Sigmoid colon (tissue), 7 donors: ENCODE measurements around the gene ADARB2. TPM values are rescaled to one million over a fixed set of nuclear protein-coding genes. Genes with fewer than 3 reads are reported as not detected.

Source experiments
- DNase-seq: peaks from one replicate; pipeline ENCODE4 v3.0.0-alpha.2; 2019
- H3K27ac ChIP-seq, 4 donors: fragments of 200-600 bp; sonication (generic); one replicate each; pipeline ENCODE4 v1.5.1; 2016 to 2019; ENCODE audit warnings: mild to moderate bottlenecking in 1 of 4
- H3K27me3 ChIP-seq, 3 donors: fragments of 200-600 bp; sonication (generic); one replicate each; pipeline ENCODE4 v1.5.1; 2019; ENCODE audit warnings: mild to moderate bottlenecking in 1 of 3
- H3K36me3 ChIP-seq, 4 donors: fragments of 200-600 bp; sonication (generic); one replicate each; pipeline ENCODE4 v1.5.1; 2016 to 2019
- H3K4me1 ChIP-seq, 4 donors: fragments of 200-600 bp; sonication (generic); one replicate each; pipeline ENCODE4 v1.5.1; 2017 to 2019
- H3K4me3 ChIP-seq, 4 donors: fragments of 200-600 bp; sonication (generic); one replicate each; pipeline ENCODE4 v1.5.1; 2017 to 2019; ENCODE audit warnings: mild to moderate bottlenecking in 2 of 4, moderate library complexity in 1 of 4
- H3K9me3 ChIP-seq, 4 donors: fragments of 200-600 bp in 3 of 4; sonication (generic) in 3 of 4; one replicate each; pipeline versions ENCODE4 v1.5.1 to v1.6.1; 2013 to 2019
- CTCF ChIP-seq, 4 experiments: fragments of 450-650 bp in 3 of 4; fragments of 200-600 bp in 1 of 4; IDR thresholded peaks; one replicate each; pipeline ENCODE4 v1.5.1; 2016 to 2019; ENCODE audit warnings: antibody characterized with exemption in 4 of 4, mild to moderate bottlenecking in 3 of 4, moderate library complexity in 2 of 4
- EP300 ChIP-seq, 4 donors: sonication (generic); formaldehyde crosslinking; IDR thresholded peaks; one replicate each; pipeline ENCODE4 v1.6.1; 2017; ENCODE audit warnings: antibody characterized with exemption in 4 of 4
- POLR2A ChIP-seq, 2 donors: fragments of 450-650 bp; IDR thresholded peaks; one replicate each; pipeline ENCODE4 v1.6.1; 2016; ENCODE audit warnings: antibody characterized with exemption in 2 of 2, mild to moderate bottlenecking in 2 of 2, moderate library complexity in 2 of 2
- POLR2AphosphoS5 ChIP-seq, 4 donors: sonication (generic); formaldehyde crosslinking; IDR thresholded peaks; one replicate each; pipeline ENCODE4 v1.6.1; 2017; ENCODE audit warnings: antibody characterized with exemption in 4 of 4
- WGBS, 2 donors: extraction: QIAGEN DNeasy Blood & Tissue Kit; methylation state at CpG; one replicate each; pipeline ENCODE4 v1.1.7; 2013; 5-methylcytosine and 5-hydroxymethylcytosine counted together
- intact Hi-C: fragments of 100-400 bp; cut with DNase I; formaldehyde crosslinking; loops from one replicate; pipeline ENCODE4 v1.15.1; 2023
- polyA plus RNA-seq, 3 donors: library from polyadenylated mRNA; stranded (reverse); fragments of 200-250 nt; gene quantifications; one replicate each; pipeline ENCODE4 v1.2.3, GENCODE V29; 2013
- total RNA-seq, 4 donors: library from RNA; depleted of rRNA; stranded (reverse); fragments of >200 nt; gene quantifications; one replicate each; pipeline ENCODE4 v1.1.0, GENCODE V29; 2016
- donor health status: healthy with polysubstance abuse.
- donor health status: Bipolar disorder and iron deficiency.
- donor health status: healthy.

The ADARB2 gene
- total and polyA plus RNA-seq, 7 donors = 0.60 to 5.9 (median 3.5) TPM; not detected in 1

GRCh38 chr10:1212571-1213141, 524.7 kb downstream of the ADARB2 start:
- Histone ChIP-seq H3K4me1 (no peaks in the 10 kb centered on the region), H3K27me3 (no peaks in the 10 kb centered on the region), H3K9me3 (no peaks in the 10 kb centered on the region), H3K4me3 (no peak overlapping the region), H3K36me3 (no peaks in the 10 kb centered on the region), H3K27ac (no peak overlapping the region)
- TF ChIP-seq POLR2AphosphoS5 (IDR thresholded peaks at IDR 0.05) (no peak), CTCF (IDR thresholded peaks at IDR 0.05) (no peak), POLR2A (IDR thresholded peaks at IDR 0.05) (no peak), EP300 (IDR thresholded peaks at IDR 0.05) (no peak)
- DNase-seq = no peak
- 74 to 77% methylated on average over 9 of the region's 9 CpGs for WGBS, 2 donors
- intact Hi-C loops = no loop called here

GRCh38 chr10:1211844-1212570, 525.3 kb downstream of the ADARB2 start:
- Histone ChIP-seq H3K9me3 (no peaks in the 10 kb centered on the region), H3K27ac (no peak overlapping the region), H3K27me3 (no peaks in the 10 kb centered on the region), H3K4me3 (no peak overlapping the region), H3K36me3 (no peaks in the 10 kb centered on the region), H3K4me1 (no peaks in the 10 kb centered on the region)
- DNase-seq = no peak
- TF ChIP-seq POLR2A (IDR thresholded peaks at IDR 0.05) (no peak), CTCF (IDR thresholded peaks at IDR 0.05) (no peak), EP300 (IDR thresholded peaks at IDR 0.05) (no peak), POLR2AphosphoS5 (IDR thresholded peaks at IDR 0.05) (no peak)
- intact Hi-C loops = no loop called here
- WGBS, 2 donors = 82 to 84% methylated on average over 16 of the region's 16 CpGs

GRCh38 chr10:1210667-1211066, 526.7 kb downstream of the ADARB2 start:
- DNase-seq = no peak
- TF ChIP-seq POLR2AphosphoS5 (IDR thresholded peaks at IDR 0.05) = no peak
- no peak for TF ChIP-seq CTCF (IDR thresholded peaks at IDR 0.05)
- no peak for TF ChIP-seq POLR2A (IDR thresholded peaks at IDR 0.05)
- TF ChIP-seq EP300 (IDR thresholded peaks at IDR 0.05) = no peak
- intact Hi-C loops = no loop called here

GRCh38 chr10:1209355-1209979, 527.9 kb downstream of the ADARB2 start:
- no peak overlapping the region for H3K4me3 ChIP-seq
- H3K27ac ChIP-seq = no peak overlapping the region
- no peak for TF ChIP-seq POLR2AphosphoS5 (IDR thresholded peaks at IDR 0.05)
- TF ChIP-seq POLR2A (IDR thresholded peaks at IDR 0.05) = no peak
- TF ChIP-seq EP300 (IDR thresholded peaks at IDR 0.05) = no peak
- no peak for TF ChIP-seq CTCF (IDR thresholded peaks at IDR 0.05)
- H3K27me3 ChIP-seq = no peaks in the 10 kb centered on the region
- no peaks in the 10 kb centered on the region for H3K36me3 ChIP-seq
- H3K9me3 ChIP-seq = no peaks in the 10 kb centered on the region
- no peaks in the 10 kb centered on the region for H3K4me1 ChIP-seq
- 61 to 80% methylated on average over 8 of the region's 8 CpGs for WGBS, 2 donors
- no peak for DNase-seq
- intact Hi-C loops = no loop called here

More at GRCh38 chr10:1210667-1211066, 526.7 kb downstream of the ADARB2 start:
- 79 to 85% methylated on average over 14 of the region's 14 CpGs for WGBS, 2 donors
- no peak overlapping the region for H3K27ac ChIP-seq
- no peaks in the 10 kb centered on the region for H3K36me3 ChIP-seq
- H3K4me3 ChIP-seq = no peak overlapping the region
- H3K27me3 ChIP-seq = no peaks in the 10 kb centered on the region
- H3K9me3 ChIP-seq = no peaks in the 10 kb centered on the region
- no peaks in the 10 kb centered on the region for H3K4me1 ChIP-seq
